Keratinocyte (primary cell): ENCODE results near the gene ATL1. TPM values are rescaled to one million over a fixed set of nuclear protein-coding genes. Genes with fewer than 3 reads are reported as not detected.

Experiments used
- DNase-seq: peaks from one replicate; pipeline ENCODE4 v3.0.0-alpha.2; 2011; ENCODE audit warnings: low read depth, missing footprints, low spot score
- FAIRE-seq: peaks from 2 replicates; lab custom pipeline; 2011; peaks lifted over from hg19 to GRCh38; lab: Jason Lieb, UNC
- H2AFZ ChIP-seq: 2 replicates; pipeline ENCODE4 v1.6.0; 2012; ENCODE audit warnings: low read length, control low read depth, inconsistent platforms; ENCODE audit not compliant: control insufficient read depth
- H3K27ac ChIP-seq: 2 replicates; pipeline ENCODE4 v1.5.1; 2011; ENCODE audit warnings: low read length; ENCODE audit not compliant: control insufficient read depth, insufficient read depth
- H3K27me3 ChIP-seq: 3 replicates; pipeline ENCODE4 v1.6.0; 2011; ENCODE audit warnings: low read length; ENCODE audit not compliant: control insufficient read depth, insufficient read depth; ENCODE audit errors: extremely low read depth
- H3K36me3 ChIP-seq, 2 experiments: 2 replicates in 1 of 2; 3 replicates in 1 of 2; pipeline ENCODE4 v1.5.1; 2011; ENCODE audit warnings: low read length in 2 of 2, mild to moderate bottlenecking in 1 of 2; ENCODE audit not compliant: control insufficient read depth in 2 of 2, insufficient read depth in 2 of 2; ENCODE audit errors: extremely low read depth in 1 of 2
- H3K4me1 ChIP-seq: 3 replicates; pipeline ENCODE4 v1.5.1; 2011; ENCODE audit warnings: low read length; ENCODE audit not compliant: control insufficient read depth, insufficient read depth; ENCODE audit errors: extremely low read depth
- H3K4me2 ChIP-seq: 3 replicates; pipeline ENCODE4 v1.6.0; 2011; ENCODE audit warnings: low read depth, low read length; ENCODE audit not compliant: control insufficient read depth, insufficient read depth; ENCODE audit errors: extremely low read depth
- H3K4me3 ChIP-seq, 3 experiments: fragments of 200-600 bp in 1 of 3; sonication (generic) in 1 of 3; 2 replicates in 2 of 3; 3 replicates in 1 of 3; pipeline ENCODE4 v1.5.1; 2011 to 2016; ENCODE audit warnings: low read length in 3 of 3, mild to moderate bottlenecking in 3 of 3, control low read depth in 2 of 3, inconsistent platforms in 1 of 3, low read depth in 1 of 3, mixed read lengths in 1 of 3, mixed run types in 1 of 3, moderate library complexity in 1 of 3; ENCODE audit not compliant: control insufficient read depth in 2 of 3, insufficient read depth in 2 of 3; ENCODE audit errors: extremely low read depth in 1 of 3
- H3K79me2 ChIP-seq: 2 replicates; pipeline ENCODE4 v1.6.0; 2012; ENCODE audit warnings: low read length; ENCODE audit not compliant: control insufficient read depth, insufficient read depth
- H3K9ac ChIP-seq: 3 replicates; pipeline ENCODE4 v1.6.0; 2011; ENCODE audit warnings: low read length; ENCODE audit not compliant: control insufficient read depth, insufficient read depth; ENCODE audit errors: extremely low read depth
- H3K9me1 ChIP-seq: 3 replicates; pipeline ENCODE4 v1.6.0; 2011; ENCODE audit warnings: low read length; ENCODE audit not compliant: control insufficient read depth, insufficient read depth; ENCODE audit errors: extremely low read depth
- H3K9me3 ChIP-seq: 2 replicates; pipeline ENCODE4 v1.5.1; 2012; ENCODE audit warnings: low read depth, low read length; ENCODE audit not compliant: control insufficient read depth
- H4K20me1 ChIP-seq: 3 replicates; pipeline ENCODE4 v1.6.0; 2011; ENCODE audit warnings: low read length; ENCODE audit not compliant: control insufficient read depth, insufficient read depth; ENCODE audit errors: extremely low read depth
- CTCF ChIP-seq, 3 experiments: IDR thresholded peaks in 1 of 3; conservative IDR thresholded peaks in 1 of 3; optimal IDR thresholded peaks in 1 of 3; 2 replicates in 2 of 3; 3 replicates in 1 of 3; pipeline versions ENCODE3 to v1.5.1; 2011; ENCODE audit warnings: low read length in 3 of 3, mild to moderate bottlenecking in 3 of 3, moderate library complexity in 2 of 3, control low read depth in 1 of 3, inconsistent platforms in 1 of 3; ENCODE audit not compliant: insufficient read depth in 2 of 3; ENCODE audit errors: extremely low read depth in 1 of 3
- EZH2 ChIP-seq: IDR thresholded peaks from one replicate; pipeline ENCODE4 v1.6.1; 2012; ENCODE audit warnings: inconsistent platforms, mild to moderate bottlenecking, low read length, moderate library complexity
- dilution Hi-C: fragments of 300-500 bp; cut with MboI; formaldehyde crosslinking; loops from one replicate; pipeline ENCODE4 v1.7.0; 2020; ENCODE audit warnings: low sequenced_read_pairs; ENCODE audit not compliant: extremely low pct_ligation_motif_present
- polyA plus RNA-seq, 5 experiments: library from polyadenylated mRNA; depleted of rRNA in 3 of 5; stranded (reverse) in 3 of 5; stranded (forward) in 1 of 5; unstranded in 1 of 5; fragments of >200 nt; gene quantifications; 1 replicate in 1 of 5; 2 replicates in 3 of 5; 3 replicates in 1 of 5; pipeline versions ENCODE4 v1.2.1 to v1.2.3, GENCODE V29; 2011 to 2012; ENCODE audit warnings: missing spikeins in 2 of 5, low read depth in 1 of 5, low replicate concordance in 1 of 5

The ATL1 gene
- polyA plus RNA-seq, 1 donor (not counting 4 experiments of a cell fraction or from before 2014, with no cell fraction given) = 3.6 TPM

- Histone ChIP-seq H3K27me3 (no peaks in the 10 kb centered on the region), H4K20me1 (no peaks in the 10 kb centered on the region), H3K4me1 (no peaks in the 10 kb centered on the region), H3K9me3 (no peaks in the 10 kb centered on the region), H3K9ac (no peak overlapping the region), H3K79me2 (no peaks in the 10 kb centered on the region), H3K4me3 (no peak overlapping the region), H3K9me1 (no peaks in the 10 kb centered on the region), H3K27ac (no peak overlapping the region), H3K36me3 (no peaks in the 10 kb centered on the region), H3K4me2 (no peak overlapping the region), H2AFZ (no peak overlapping the region)
- FAIRE-seq (no peak), DNase-seq (no peak)
- TF ChIP-seq CTCF (optimal IDR thresholded peaks at IDR 0.05 in 1 of 3, IDR thresholded peaks at IDR 0.05 in 1 of 3, conservative IDR thresholded peaks at IDR 0.05 in 1 of 3; ENCODE audit: extremely low read depth in 1 of 3, insufficient read depth in 2 of 3, low read length in 3 of 3) = no peak
- TF ChIP-seq EZH2 = no peak
- dilution Hi-C loops = no loop called here
Measured at GRCh38 chr14:50607761-50608160, 47.8 kb downstream of the ATL1 start.

- no peaks in the 10 kb centered on the region for H3K27me3 ChIP-seq
- no peaks in the 10 kb centered on the region for H3K36me3 ChIP-seq
- no peak overlapping the region for H2AFZ ChIP-seq
- H3K27ac ChIP-seq = no peak overlapping the region
- H3K4me2 ChIP-seq = no peak overlapping the region
- TF ChIP-seq EZH2 (no peak), CTCF (optimal IDR thresholded peaks at IDR 0.05 in 1 of 3, IDR thresholded peaks at IDR 0.05 in 1 of 3, conservative IDR thresholded peaks at IDR 0.05 in 1 of 3; ENCODE audit: extremely low read depth in 1 of 3, insufficient read depth in 2 of 3, low read length in 3 of 3) (no peak)
- FAIRE-seq (peak; percentile 52), DNase-seq (no peak)
- no peak overlapping the region for H3K4me3 ChIP-seq
- no peak overlapping the region for H3K9ac ChIP-seq
- dilution Hi-C loops = no loop called here
- H4K20me1 ChIP-seq = no peaks in the 10 kb centered on the region
- no peaks in the 10 kb centered on the region for H3K4me1 ChIP-seq
- no peaks in the 10 kb centered on the region for H3K79me2 ChIP-seq
- no peaks in the 10 kb centered on the region for H3K9me1 ChIP-seq
- H3K9me3 ChIP-seq = no peaks in the 10 kb centered on the region
Measured at GRCh38 chr14:50608302-50608851, 48.4 kb downstream of the ATL1 start.
